Ovary (tissue), 3 donors: ENCODE results near the gene HIPK4.

ENCODE experiments used
- EP300 ChIP-seq: sonication (generic); formaldehyde crosslinking; IDR thresholded peaks from one replicate; pipeline ENCODE4 v1.6.1; 2017; ENCODE audit warnings: antibody characterized with exemption
- POLR2A ChIP-seq: fragments of 450-650 bp; IDR thresholded peaks from one replicate; pipeline ENCODE4 v1.6.1; 2017; ENCODE audit warnings: antibody characterized with exemption, mild to moderate bottlenecking, moderate library complexity
- TF ChIP-seq, protein P1 (sequence below), 3 donors: fragments of 450-650 bp in 2 of 3; fragments of 200-600 bp in 1 of 3; IDR thresholded peaks; one replicate each; pipeline versions ENCODE4 v1.5.1 to v1.8.0; 2016 to 2022; ENCODE audit warnings: antibody characterized with exemption in 3 of 3, mild to moderate bottlenecking in 1 of 3
- donor health status: DM: no; HTN: no; CAD: no.

DNA sequence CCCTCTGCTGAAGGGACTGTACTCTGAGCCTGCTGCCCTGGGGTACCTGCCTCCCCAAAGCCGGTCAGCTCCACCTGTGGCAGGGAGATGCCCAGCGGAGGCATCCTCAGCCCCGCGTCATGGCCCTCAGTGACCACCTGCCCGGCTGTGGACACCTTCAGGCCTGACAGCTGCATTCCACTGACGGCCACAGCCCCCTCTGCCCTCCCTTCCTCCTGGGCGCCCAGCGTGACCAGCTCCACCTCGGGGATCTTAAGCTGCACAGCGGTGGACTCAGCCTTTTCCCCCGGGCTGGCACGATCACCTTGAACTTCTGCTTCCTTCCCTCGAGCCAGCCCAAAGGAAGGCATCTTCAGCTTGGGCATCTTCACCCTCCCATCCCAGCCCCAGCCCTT is 4.8 kb upstream of the HIPK4 start:
- TF ChIP-seq, protein P1, sequence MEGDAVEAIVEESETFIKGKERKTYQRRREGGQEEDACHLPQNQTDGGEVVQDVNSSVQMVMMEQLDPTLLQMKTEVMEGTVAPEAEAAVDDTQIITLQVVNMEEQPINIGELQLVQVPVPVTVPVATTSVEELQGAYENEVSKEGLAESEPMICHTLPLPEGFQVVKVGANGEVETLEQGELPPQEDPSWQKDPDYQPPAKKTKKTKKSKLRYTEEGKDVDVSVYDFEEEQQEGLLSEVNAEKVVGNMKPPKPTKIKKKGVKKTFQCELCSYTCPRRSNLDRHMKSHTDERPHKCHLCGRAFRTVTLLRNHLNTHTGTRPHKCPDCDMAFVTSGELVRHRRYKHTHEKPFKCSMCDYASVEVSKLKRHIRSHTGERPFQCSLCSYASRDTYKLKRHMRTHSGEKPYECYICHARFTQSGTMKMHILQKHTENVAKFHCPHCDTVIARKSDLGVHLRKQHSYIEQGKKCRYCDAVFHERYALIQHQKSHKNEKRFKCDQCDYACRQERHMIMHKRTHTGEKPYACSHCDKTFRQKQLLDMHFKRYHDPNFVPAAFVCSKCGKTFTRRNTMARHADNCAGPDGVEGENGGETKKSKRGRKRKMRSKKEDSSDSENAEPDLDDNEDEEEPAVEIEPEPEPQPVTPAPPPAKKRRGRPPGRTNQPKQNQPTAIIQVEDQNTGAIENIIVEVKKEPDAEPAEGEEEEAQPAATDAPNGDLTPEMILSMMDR (IDR thresholded peaks at IDR 0.05), result no peak
- TF ChIP-seq POLR2A (no peak), EP300 (no peak)
